Measurements from ENCODE around the gene FGF12. TPM values are rescaled to one million over a fixed set of nuclear protein-coding genes. Genes with fewer than 3 reads are reported as not detected.

Gene FGF12
- total and polyA plus RNA-seq, 2 of the 13 experiments (the other 11 are each of a cell fraction or from before 2014, with no cell fraction given) = 0.07 TPM; not detected in 1

- TF ChIP-seq, protein P1, sequence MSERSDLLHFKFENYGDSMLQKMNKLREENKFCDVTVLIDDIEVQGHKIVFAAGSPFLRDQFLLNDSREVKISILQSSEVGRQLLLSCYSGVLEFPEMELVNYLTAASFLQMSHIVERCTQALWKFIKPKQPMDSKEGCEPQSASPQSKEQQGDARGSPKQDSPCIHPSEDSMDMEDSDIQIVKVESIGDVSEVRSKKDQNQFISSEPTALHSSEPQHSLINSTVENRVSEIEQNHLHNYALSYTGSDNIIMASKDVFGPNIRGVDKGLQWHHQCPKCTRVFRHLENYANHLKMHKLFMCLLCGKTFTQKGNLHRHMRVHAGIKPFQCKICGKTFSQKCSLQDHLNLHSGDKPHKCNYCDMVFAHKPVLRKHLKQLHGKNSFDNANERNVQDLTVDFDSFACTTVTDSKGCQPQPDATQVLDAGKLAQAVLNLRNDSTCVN (CRISPR knock-in tag; IDR thresholded peaks at IDR 0.05; ENCODE audit: borderline replicate concordance) = no peak
- TF ChIP-seq RFX5 (IDR thresholded peaks at IDR 0.05; ENCODE audit: low read depth, low read length) (no peak), ZZZ3 (CRISPR knock-in tag; IDR thresholded peaks at IDR 0.05; ENCODE audit: borderline replicate concordance) (no peak)
- TF ChIP-seq, protein P2, sequence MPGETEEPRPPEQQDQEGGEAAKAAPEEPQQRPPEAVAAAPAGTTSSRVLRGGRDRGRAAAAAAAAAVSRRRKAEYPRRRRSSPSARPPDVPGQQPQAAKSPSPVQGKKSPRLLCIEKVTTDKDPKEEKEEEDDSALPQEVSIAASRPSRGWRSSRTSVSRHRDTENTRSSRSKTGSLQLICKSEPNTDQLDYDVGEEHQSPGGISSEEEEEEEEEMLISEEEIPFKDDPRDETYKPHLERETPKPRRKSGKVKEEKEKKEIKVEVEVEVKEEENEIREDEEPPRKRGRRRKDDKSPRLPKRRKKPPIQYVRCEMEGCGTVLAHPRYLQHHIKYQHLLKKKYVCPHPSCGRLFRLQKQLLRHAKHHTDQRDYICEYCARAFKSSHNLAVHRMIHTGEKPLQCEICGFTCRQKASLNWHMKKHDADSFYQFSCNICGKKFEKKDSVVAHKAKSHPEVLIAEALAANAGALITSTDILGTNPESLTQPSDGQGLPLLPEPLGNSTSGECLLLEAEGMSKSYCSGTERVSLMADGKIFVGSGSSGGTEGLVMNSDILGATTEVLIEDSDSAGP (CRISPR knock-in tag; IDR thresholded peaks at IDR 0.05; ENCODE audit: borderline replicate concordance) = no peak
Measured at GRCh38 chr3:192092388-192093005, 634.8 kb downstream of the FGF12 start (continued).

- in situ Hi-C loops (cut with HindIII; ENCODE audit: extremely low pct_ligation_motif_present, low pct_unique_long_range_greater_than_20kb) = no loop called here
- Histone ChIP-seq H3K4me3 (replicated peaks in 1 of 3; ENCODE audit: insufficient read depth in 1 of 3, low read depth in 2 of 3, low read length in 3 of 3) (no peak overlapping the region), H3K9me3 (ENCODE audit: low read length) (no peaks in the 10 kb centered on the region), H3K36me3 (replicated peaks in 1 of 2; ENCODE audit: control insufficient read depth in 1 of 2, insufficient read depth in 2 of 2, low read length in 2 of 2) (no peaks in the 10 kb centered on the region), H3K4me2 (ENCODE audit: low read depth, low read length) (no peak overlapping the region), H3K27me3 (ENCODE audit: control insufficient read depth in 1 of 2, insufficient read depth in 2 of 2, low read length in 2 of 2) (no peaks in the 10 kb centered on the region; a peak in 1 of 5 replicates), H3K27ac (ENCODE audit: extremely low read length, insufficient read depth, low read length) (no peak overlapping the region), H3K4me1 (ENCODE audit: insufficient read depth, low read length) (no peaks in the 10 kb centered on the region), H3K79me2 (ENCODE audit: insufficient read depth, low read length) (no peaks in the 10 kb centered on the region), H2AFZ (ENCODE audit: low read length) (no peak overlapping the region), H3K9ac (ENCODE audit: insufficient read depth, low read depth, low read length) (no peak overlapping the region), H4K20me1 (ENCODE audit: insufficient read depth, low read length) (no peaks in the 10 kb centered on the region)
- ChIA-PET POLR2A (no interaction called here), CTCF (ENCODE audit: low intra/inter-chr PET ratio, low total read pairs) (no interaction called here)
- intact Hi-C loops (cut with micrococcal nuclease; ENCODE audit: unreplicated experiment) = no loop called here
- no TSS peak for BruUV-seq (replicated peaks)
- ATAC-seq (no peak), DNase-seq (ENCODE audit: low spot score) (no peak), FAIRE-seq (no peak)
- 5% methylated on average over 1 of the region's 1 CpG for WGBS (ENCODE audit: low lambda C conversion rate)
- no peak for TF ChIP-seq ZNF564 (CRISPR knock-in tag; IDR thresholded peaks at IDR 0.05)
- TF ChIP-seq CREB3 (CRISPR knock-in tag; IDR thresholded peaks at IDR 0.05) = no peak
- no peak for TF ChIP-seq HOXA7 (CRISPR knock-in tag; IDR thresholded peaks at IDR 0.05)
- no peak for TF ChIP-seq KLF11 (CRISPR knock-in tag; IDR thresholded peaks at IDR 0.05)
- TF ChIP-seq ZNF549 (CRISPR knock-in tag; IDR thresholded peaks at IDR 0.05) = no peak
- TF ChIP-seq ZNF552 (CRISPR knock-in tag; IDR thresholded peaks at IDR 0.05; ENCODE audit: borderline replicate concordance) = no peak
- no peak for TF ChIP-seq ZFP36L1 (CRISPR knock-in tag; IDR thresholded peaks at IDR 0.05)
- TF ChIP-seq, protein P3, sequence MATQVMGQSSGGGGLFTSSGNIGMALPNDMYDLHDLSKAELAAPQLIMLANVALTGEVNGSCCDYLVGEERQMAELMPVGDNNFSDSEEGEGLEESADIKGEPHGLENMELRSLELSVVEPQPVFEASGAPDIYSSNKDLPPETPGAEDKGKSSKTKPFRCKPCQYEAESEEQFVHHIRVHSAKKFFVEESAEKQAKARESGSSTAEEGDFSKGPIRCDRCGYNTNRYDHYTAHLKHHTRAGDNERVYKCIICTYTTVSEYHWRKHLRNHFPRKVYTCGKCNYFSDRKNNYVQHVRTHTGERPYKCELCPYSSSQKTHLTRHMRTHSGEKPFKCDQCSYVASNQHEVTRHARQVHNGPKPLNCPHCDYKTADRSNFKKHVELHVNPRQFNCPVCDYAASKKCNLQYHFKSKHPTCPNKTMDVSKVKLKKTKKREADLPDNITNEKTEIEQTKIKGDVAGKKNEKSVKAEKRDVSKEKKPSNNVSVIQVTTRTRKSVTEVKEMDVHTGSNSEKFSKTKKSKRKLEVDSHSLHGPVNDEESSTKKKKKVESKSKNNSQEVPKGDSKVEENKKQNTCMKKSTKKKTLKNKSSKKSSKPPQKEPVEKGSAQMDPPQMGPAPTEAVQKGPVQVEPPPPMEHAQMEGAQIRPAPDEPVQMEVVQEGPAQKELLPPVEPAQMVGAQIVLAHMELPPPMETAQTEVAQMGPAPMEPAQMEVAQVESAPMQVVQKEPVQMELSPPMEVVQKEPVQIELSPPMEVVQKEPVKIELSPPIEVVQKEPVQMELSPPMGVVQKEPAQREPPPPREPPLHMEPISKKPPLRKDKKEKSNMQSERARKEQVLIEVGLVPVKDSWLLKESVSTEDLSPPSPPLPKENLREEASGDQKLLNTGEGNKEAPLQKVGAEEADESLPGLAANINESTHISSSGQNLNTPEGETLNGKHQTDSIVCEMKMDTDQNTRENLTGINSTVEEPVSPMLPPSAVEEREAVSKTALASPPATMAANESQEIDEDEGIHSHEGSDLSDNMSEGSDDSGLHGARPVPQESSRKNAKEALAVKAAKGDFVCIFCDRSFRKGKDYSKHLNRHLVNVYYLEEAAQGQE (IDR thresholded peaks at IDR 0.05; ENCODE audit: borderline replicate concordance in 1 of 2, low read depth in 1 of 2, low read length in 2 of 2) = no peak
- TF ChIP-seq, protein P4, sequence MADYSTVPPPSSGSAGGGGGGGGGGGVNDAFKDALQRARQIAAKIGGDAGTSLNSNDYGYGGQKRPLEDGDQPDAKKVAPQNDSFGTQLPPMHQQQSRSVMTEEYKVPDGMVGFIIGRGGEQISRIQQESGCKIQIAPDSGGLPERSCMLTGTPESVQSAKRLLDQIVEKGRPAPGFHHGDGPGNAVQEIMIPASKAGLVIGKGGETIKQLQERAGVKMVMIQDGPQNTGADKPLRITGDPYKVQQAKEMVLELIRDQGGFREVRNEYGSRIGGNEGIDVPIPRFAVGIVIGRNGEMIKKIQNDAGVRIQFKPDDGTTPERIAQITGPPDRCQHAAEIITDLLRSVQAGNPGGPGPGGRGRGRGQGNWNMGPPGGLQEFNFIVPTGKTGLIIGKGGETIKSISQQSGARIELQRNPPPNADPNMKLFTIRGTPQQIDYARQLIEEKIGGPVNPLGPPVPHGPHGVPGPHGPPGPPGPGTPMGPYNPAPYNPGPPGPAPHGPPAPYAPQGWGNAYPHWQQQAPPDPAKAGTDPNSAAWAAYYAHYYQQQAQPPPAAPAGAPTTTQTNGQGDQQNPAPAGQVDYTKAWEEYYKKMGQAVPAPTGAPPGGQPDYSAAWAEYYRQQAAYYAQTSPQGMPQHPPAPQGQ (CRISPR knock-in tag; IDR thresholded peaks at IDR 0.05; ENCODE audit: borderline replicate concordance) = no peak
Measured at GRCh38 chr3:192091831-192092230, 635.5 kb downstream of the FGF12 start.

Measured in HepG2 (cell line).